ENCODE data around the gene TRANK1.

Gene TRANK1

DNA sequence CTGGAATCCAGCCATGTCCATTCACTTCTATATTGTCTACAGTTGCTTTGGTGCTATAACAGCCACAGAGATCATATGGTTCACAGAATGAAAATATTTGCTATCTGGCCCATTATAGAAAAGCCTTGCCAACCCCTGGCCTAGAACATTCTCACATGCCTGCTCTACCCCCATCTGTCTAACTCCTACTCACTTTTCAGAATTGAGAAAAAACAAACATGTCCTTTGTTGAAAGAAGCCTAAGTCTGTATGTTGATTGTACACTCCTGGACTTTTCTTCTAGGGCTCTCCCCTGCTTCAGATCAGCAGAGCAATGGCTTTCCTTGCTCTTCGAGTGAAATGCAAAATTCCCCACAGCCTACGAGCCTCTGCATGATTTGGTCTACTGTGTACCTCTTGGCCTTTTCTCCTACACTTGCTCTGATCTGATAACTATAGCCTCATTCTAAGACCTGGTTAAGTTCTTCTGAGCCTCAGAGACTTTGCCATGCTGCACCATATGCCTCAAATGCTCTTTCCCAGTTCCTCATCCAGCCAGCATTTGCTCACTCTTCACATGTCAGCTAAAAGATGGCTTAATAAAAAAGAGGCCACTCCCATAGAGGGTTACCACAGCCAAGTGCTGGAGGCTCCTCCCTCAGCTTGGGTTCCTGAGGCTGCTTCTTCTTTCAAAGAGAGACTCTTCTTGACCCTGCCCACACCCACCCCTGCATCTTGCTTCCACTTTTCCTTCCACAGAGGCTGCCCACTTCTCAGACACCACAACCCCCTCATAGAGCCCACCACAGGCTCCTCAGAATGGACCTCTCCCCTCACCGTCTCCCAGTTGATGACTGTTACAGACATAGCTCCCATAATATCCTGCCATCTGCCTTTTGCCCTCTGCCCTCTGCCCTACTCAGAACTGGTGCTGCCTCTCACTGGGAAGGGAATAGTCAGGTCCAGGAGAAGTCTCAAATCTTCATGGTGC, 157.6 kb downstream of the TRANK1 start:
- DNase-seq: no peak

DNA sequence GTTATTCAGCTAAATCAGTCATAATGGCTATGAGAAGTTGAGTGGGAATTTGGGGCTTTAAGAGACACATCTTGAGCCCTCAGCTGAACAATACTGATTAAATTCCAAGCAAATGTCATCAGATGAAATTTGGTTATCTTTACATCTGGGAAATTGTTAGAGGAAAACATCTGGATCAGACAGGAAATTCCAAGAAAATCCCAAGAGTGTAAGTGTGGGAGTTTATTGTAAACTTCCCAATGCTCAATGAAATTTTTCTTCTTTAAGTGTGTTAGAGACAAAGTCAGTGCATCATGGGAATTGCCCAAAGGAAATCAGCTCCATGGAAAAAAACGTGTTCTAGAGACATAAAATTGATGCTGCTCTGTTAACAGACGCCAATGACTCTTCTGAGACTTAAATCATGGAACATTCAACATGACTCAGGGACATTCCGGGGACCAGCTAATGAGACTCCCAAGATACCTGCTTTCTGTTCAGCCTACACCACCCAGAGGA, 160.7 kb downstream of the TRANK1 start:
- DNase-seq: no peak

DNA sequence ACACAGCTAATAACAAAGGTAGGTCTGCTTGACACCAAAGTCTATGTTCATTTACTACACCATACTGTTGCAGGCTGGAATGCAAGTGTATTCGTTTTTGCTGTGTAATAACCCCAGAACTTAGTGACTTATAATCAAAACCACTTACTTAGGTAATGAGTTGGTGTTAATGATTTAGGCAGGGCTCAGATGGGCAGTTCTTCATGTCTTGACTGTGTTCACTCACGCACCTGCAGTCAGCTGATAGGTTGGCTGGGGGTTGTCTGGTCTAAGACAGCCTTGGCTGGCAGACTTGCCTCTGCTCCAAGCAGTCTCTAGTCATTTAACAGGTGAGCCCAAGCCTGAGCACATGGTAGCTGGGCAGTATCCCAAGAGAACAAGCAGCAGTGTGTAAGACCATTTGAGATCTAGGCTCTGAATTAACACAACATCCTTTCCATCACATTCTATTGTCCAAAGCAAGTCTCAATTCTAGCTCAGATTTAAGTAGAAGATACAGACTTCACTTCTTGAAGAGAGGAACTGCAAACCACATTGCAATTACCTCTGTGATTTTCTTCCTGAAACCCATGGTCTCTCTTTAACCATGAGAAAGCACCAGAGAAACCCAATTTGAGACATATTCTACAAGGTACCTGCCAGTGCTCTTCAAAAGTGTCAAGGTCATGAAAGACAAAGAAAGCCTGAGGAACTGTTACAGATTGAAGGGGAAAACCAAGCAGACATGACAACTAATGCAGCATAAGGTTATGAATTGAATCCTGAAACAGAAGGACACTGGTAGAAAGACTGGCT, 167.2 kb downstream of the TRANK1 start:
- no peak for DNase-seq

All from COR-L47 (cell line).